Osteocyte (in vitro differentiated cells): Measurements from ENCODE around the gene LRRC59. TPM values are rescaled to one million over a fixed set of nuclear protein-coding genes. Genes with fewer than 3 reads are reported as not detected.

Source experiments
- DNase-seq: peaks from one replicate; pipeline ENCODE4 v3.0.0; 2021; ENCODE audit warnings: mixed read lengths; ENCODE audit not compliant: unreplicated experiment; ENCODE audit errors: extremely low spot score
- H3K27ac Mint-ChIP-seq: one replicate; pipeline ENCODE4 v1.8.0; 2021; ENCODE audit warnings: mild to moderate bottlenecking, mixed read lengths; ENCODE audit not compliant: unreplicated experiment
- H3K27me3 Mint-ChIP-seq: one replicate; pipeline ENCODE4 v1.8.0; 2021; ENCODE audit warnings: mixed read lengths; ENCODE audit not compliant: unreplicated experiment
- H3K36me3 Mint-ChIP-seq: one replicate; pipeline ENCODE4 v1.8.0; 2021; ENCODE audit warnings: mixed read lengths; ENCODE audit not compliant: unreplicated experiment
- H3K4me1 Mint-ChIP-seq: one replicate; pipeline ENCODE4 v1.8.0; 2021; ENCODE audit warnings: mixed read lengths; ENCODE audit not compliant: unreplicated experiment
- H3K4me3 Mint-ChIP-seq: one replicate; pipeline ENCODE4 v1.8.0; 2021; ENCODE audit warnings: mild to moderate bottlenecking, moderate library complexity, mixed read lengths; ENCODE audit not compliant: unreplicated experiment
- H3K9me3 Mint-ChIP-seq: one replicate; pipeline ENCODE4 v1.8.0; 2021; ENCODE audit warnings: mixed read lengths; ENCODE audit not compliant: unreplicated experiment
- total RNA-seq: library from RNA; stranded (reverse); gene quantifications from 2 replicates; pipeline ENCODE4 v1.2.1, GENCODE V29; 2021
- TF ChIP-seq, protein P1 (sequence below): fragments of 200-600 bp; sonication (generic); IDR thresholded peaks from 2 replicates; pipeline ENCODE4 v1.5.0; 2021; ENCODE audit warnings: antibody characterized with exemption, mild to moderate bottlenecking, moderate library complexity

The LRRC59 gene
- total RNA-seq, 1 donor from 2014 or later = 87.2 TPM

GRCh38 chr17:50353600-50354195, 43.6 kb downstream of the LRRC59 start:
- DNase-seq = no peak
- Mint-ChIP-seq H3K27me3 (no peaks in the 10 kb centered on the region), H3K4me3 (no peak overlapping the region)

GRCh38 chr17:50352693-50353599, 44.4 kb downstream of the LRRC59 start:
- no peak for DNase-seq
- Mint-ChIP-seq H3K27me3 (no peaks in the 10 kb centered on the region), H3K9me3 (no peaks in the 10 kb centered on the region), H3K36me3 (peaks cover 13% of the 10 kb centered on the region), H3K4me3 (no peak overlapping the region), H3K4me1 (peaks cover 9% of the 10 kb centered on the region), H3K27ac (no peak overlapping the region)
- TF ChIP-seq, protein P1, sequence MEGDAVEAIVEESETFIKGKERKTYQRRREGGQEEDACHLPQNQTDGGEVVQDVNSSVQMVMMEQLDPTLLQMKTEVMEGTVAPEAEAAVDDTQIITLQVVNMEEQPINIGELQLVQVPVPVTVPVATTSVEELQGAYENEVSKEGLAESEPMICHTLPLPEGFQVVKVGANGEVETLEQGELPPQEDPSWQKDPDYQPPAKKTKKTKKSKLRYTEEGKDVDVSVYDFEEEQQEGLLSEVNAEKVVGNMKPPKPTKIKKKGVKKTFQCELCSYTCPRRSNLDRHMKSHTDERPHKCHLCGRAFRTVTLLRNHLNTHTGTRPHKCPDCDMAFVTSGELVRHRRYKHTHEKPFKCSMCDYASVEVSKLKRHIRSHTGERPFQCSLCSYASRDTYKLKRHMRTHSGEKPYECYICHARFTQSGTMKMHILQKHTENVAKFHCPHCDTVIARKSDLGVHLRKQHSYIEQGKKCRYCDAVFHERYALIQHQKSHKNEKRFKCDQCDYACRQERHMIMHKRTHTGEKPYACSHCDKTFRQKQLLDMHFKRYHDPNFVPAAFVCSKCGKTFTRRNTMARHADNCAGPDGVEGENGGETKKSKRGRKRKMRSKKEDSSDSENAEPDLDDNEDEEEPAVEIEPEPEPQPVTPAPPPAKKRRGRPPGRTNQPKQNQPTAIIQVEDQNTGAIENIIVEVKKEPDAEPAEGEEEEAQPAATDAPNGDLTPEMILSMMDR = no peak

More at GRCh38 chr17:50353600-50354195, 43.6 kb downstream of the LRRC59 start:
- Mint-ChIP-seq H3K4me1 (peaks cover 3% of the 10 kb centered on the region), H3K9me3 (no peaks in the 10 kb centered on the region), H3K27ac (no peak overlapping the region), H3K36me3 (peaks cover 13% of the 10 kb centered on the region)
- TF ChIP-seq, protein P1 = no peak

GRCh38 chr17:50352072-50352692, 45.1 kb downstream of the LRRC59 start:
- no peak overlapping the region for H3K4me3 Mint-ChIP-seq
- no peaks in the 10 kb centered on the region for H3K27me3 Mint-ChIP-seq
- H3K4me1 Mint-ChIP-seq = peaks cover 17% of the 10 kb centered on the region
- no peak for DNase-seq
- TF ChIP-seq, protein P1 = no peak
- H3K36me3 Mint-ChIP-seq = peaks cover 10% of the 10 kb centered on the region
- no peak overlapping the region for H3K27ac Mint-ChIP-seq
- no peaks in the 10 kb centered on the region for H3K9me3 Mint-ChIP-seq

DNA sequence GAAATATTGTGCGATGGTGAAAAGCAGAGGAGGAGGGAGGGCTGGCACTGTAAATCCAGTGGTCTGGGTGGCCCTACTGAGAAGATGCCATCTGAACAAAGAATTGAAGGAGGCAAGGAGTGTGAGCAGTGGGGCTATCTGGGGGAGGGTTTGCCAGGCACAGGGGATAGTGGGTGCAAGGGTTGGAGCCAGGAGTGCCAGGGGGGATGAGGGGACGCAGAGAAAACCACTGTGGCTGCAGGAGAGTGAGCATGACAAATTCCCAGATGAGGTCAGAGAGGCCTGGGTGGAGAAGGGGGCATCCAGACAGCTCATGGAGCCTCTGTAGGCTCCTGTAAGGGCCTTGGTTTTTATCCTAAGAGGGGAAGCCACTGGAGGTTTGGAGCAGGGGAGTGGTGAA, 46.6 kb downstream of the LRRC59 start:
- Mint-ChIP-seq H3K4me3 (no peak overlapping the region), H3K27ac (no peak overlapping the region), H3K4me1 (peaks cover 24% of the 10 kb centered on the region), H3K36me3 (peaks cover 10% of the 10 kb centered on the region), H3K9me3 (no peaks in the 10 kb centered on the region), H3K27me3 (no peaks in the 10 kb centered on the region)
- DNase-seq = no peak
- TF ChIP-seq, protein P1 = no peak

DNA sequence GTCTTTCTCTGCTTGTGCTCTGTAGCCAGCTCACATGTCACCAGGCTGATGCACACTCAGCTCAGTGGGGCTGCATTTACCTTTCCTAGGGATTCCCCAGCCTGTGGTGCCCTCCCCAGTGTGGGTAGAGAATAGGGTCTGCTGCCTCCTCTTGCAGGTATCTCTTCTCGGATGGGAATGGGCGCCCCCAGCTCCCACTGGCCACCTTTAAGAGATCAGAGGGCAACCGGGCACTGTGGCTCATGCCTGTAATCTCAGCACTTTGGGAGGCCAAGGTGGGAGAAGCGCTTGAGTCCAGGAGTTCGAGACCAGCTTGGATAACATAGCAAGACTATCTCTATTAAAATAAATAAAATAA, 48.1 kb downstream of the LRRC59 start:
- no peak overlapping the region for H3K27ac Mint-ChIP-seq
- H3K27me3 Mint-ChIP-seq = peaks cover 4% of the 10 kb centered on the region
- TF ChIP-seq, protein P1 = no peak
- H3K36me3 Mint-ChIP-seq = peaks cover 8% of the 10 kb centered on the region
- no peaks in the 10 kb centered on the region for H3K9me3 Mint-ChIP-seq
- H3K4me1 Mint-ChIP-seq = peaks cover 24% of the 10 kb centered on the region
- DNase-seq = no peak
- H3K4me3 Mint-ChIP-seq = no peak overlapping the region
